Measurements from ENCODE around the gene PAPPA.

The PAPPA gene

GRCh38 chr9:116153765-116154333 lies at the start of gene PAPPA:
TSS of gene PAPPA (plus strand) at chr9:116153791. CDS start at chr9:116154173, 382 bp downstream.
- DNase-seq: no peak

- no peak for DNase-seq
These were observed 49.4 kb upstream of the PAPPA start for GRCh38 chr9:116103976-116104820.

GRCh38 chr9:116112236-116112635 lies 41.4 kb upstream of the PAPPA start:
- DNase-seq: no peak

GRCh38 chr9:116115761-116116353 lies 37.7 kb upstream of the PAPPA start:
- DNase-seq: no peak

GRCh38 chr9:116116393-116116792 lies 37.2 kb upstream of the PAPPA start:
- no peak for DNase-seq

- DNase-seq: no peak
These were observed 30.4 kb upstream of the PAPPA start for GRCh38 chr9:116123171-116123570.

GRCh38 chr9:116124472-116125040 lies 29.0 kb upstream of the PAPPA start:
- no peak for DNase-seq

- no peak for DNase-seq
These were observed 20.4 kb upstream of the PAPPA start for GRCh38 chr9:116133163-116133562.

- no peak for DNase-seq
These were observed 18.6 kb upstream of the PAPPA start for GRCh38 chr9:116134975-116135374.

- DNase-seq: no peak
These were observed 16.6 kb upstream of the PAPPA start for GRCh38 chr9:116137010-116137409.

GRCh38 chr9:116137581-116137980 lies 16.0 kb upstream of the PAPPA start:
- no peak for DNase-seq

GRCh38 chr9:116141864-116142561 lies 11.6 kb upstream of the PAPPA start:
- DNase-seq: no peak

- no peak for DNase-seq
These were observed 10.7 kb upstream of the PAPPA start for GRCh38 chr9:116142706-116143492.

GRCh38 chr9:116144038-116144437 lies 9.6 kb upstream of the PAPPA start:
- no peak for DNase-seq

- DNase-seq: no peak
These were observed 9.0 kb upstream of the PAPPA start for GRCh38 chr9:116144555-116144954.

- DNase-seq: no peak
These were observed 8.6 kb upstream of the PAPPA start for GRCh38 chr9:116145036-116145435.

- no peak for DNase-seq
These were observed 5.8 kb upstream of the PAPPA start for GRCh38 chr9:116147821-116148220.

- DNase-seq: no peak
These were observed 3.7 kb upstream of the PAPPA start for GRCh38 chr9:116149844-116150243.

- DNase-seq: no peak
These were observed 2.4 kb upstream of the PAPPA start for GRCh38 chr9:116151199-116151598.

GRCh38 chr9:116151966-116152381 lies 1.6 kb upstream of the PAPPA start:
- no peak for DNase-seq

GRCh38 chr9:116152390-116152789 lies 1.2 kb upstream of the PAPPA start:
- no peak for DNase-seq

Measured in activated CD4-positive, alpha-beta T cell treated with anti-CD3 and anti-CD28 coated beads for 4 hours (primary cell).